OCI-LY7 (cell line): ENCODE measurements around the gene CD81. TPM values are rescaled to one million over a fixed set of nuclear protein-coding genes. Genes with fewer than 3 reads are reported as not detected.

ENCODE experiments used
- BruUV-seq: library from RNA; stranded (reverse); fragments of 400-500 nt; replicated peaks from 2 replicates; lab custom pipeline; 2021; lab: Mats Ljungman, UMichigan
- CTCF ChIA-PET: fragments of 300-600 bp; sonication (Branson Sonifier 250); formaldehyde crosslinking; loops from one replicate; lab custom pipeline; 2022; ENCODE audit warnings: antibody characterized with exemption; ENCODE audit not compliant: unreplicated experiment; lab: Charles Lee
- POLR2A ChIA-PET: fragments of 300-600 bp; sonication (Branson Sonifier 250); formaldehyde crosslinking; loops from one replicate; lab custom pipeline; 2022; ENCODE audit warnings: antibody characterized with exemption; lab: Charles Lee
- DNase-seq: peaks from one replicate; pipeline ENCODE4 v3.0.0-alpha.2; 2015; ENCODE audit warnings: low spot score
- H2AFZ ChIP-seq: fragments of 200-600 bp; sonication (generic), shearing (Covaris generic); 2 replicates; pipeline ENCODE4 v1.6.1; 2014; ENCODE audit warnings: mild to moderate bottlenecking, antibody characterized with exemption, low read length, moderate library complexity
- H3K27ac ChIP-seq: fragments of 200-600 bp; sonication (generic); 2 replicates; pipeline ENCODE4 v1.5.1; 2014; ENCODE audit warnings: mixed run types, low read depth, mild to moderate bottlenecking, moderate library complexity, low read length, inconsistent platforms; ENCODE audit not compliant: poor library complexity, severe bottlenecking
- H3K36me3 ChIP-seq: fragments of 200-600 bp; sonication (generic); 2 replicates; pipeline ENCODE4 v1.6.1; 2014; ENCODE audit warnings: mild to moderate bottlenecking, antibody characterized with exemption, low read length, moderate library complexity, mixed read lengths; ENCODE audit not compliant: insufficient read depth
- H3K4me1 ChIP-seq: fragments of 200-600 bp; sonication (generic); 2 replicates; pipeline ENCODE4 v1.5.1; 2014; ENCODE audit warnings: mild to moderate bottlenecking, low read length; ENCODE audit not compliant: insufficient read depth, poor library complexity, severe bottlenecking
- H3K4me2 ChIP-seq: fragments of 200-600 bp; sonication (generic); 2 replicates; pipeline ENCODE4 v1.6.1; 2014; ENCODE audit warnings: mild to moderate bottlenecking, low read length
- H3K4me3 ChIP-seq: fragments of 200-600 bp; sonication (generic); 2 replicates; pipeline ENCODE4 v1.5.1; 2014; ENCODE audit warnings: mild to moderate bottlenecking, low read depth, low read length; ENCODE audit not compliant: poor library complexity, severe bottlenecking
- H3K79me2 ChIP-seq: fragments of 200-600 bp; sonication (generic); 2 replicates; pipeline ENCODE4 v1.6.1; 2016; ENCODE audit warnings: low read depth, mild to moderate bottlenecking, low read length, moderate library complexity, mixed read lengths; ENCODE audit not compliant: insufficient read depth
- H3K9me2 ChIP-seq: fragments of 200-600 bp; sonication (generic); 2 replicates; pipeline ENCODE4 v1.6.1; 2016; ENCODE audit warnings: mild to moderate bottlenecking, low read length, mixed read lengths; ENCODE audit not compliant: insufficient read depth
- H3K9me3 ChIP-seq: fragments of 200-600 bp; sonication (generic); 2 replicates; pipeline ENCODE4 v1.6.1; 2014; ENCODE audit warnings: mild to moderate bottlenecking, mixed run types, low read length, mixed read lengths
- H4K20me1 ChIP-seq: fragments of 200-600 bp; sonication (generic); 2 replicates; pipeline ENCODE4 v1.6.1; 2014; ENCODE audit warnings: mild to moderate bottlenecking, antibody characterized with exemption, low read length, moderate library complexity, mixed read lengths; ENCODE audit not compliant: insufficient read depth
- CTCF ChIP-seq: fragments of 200-600 bp; sonication (generic); conservative IDR thresholded peaks from 2 replicates; pipeline ENCODE4 v1.5.1; 2014; ENCODE audit warnings: mild to moderate bottlenecking, antibody characterized with exemption, low read length, moderate library complexity, mixed read lengths
- EZH2phosphoT487 ChIP-seq: fragments of 200-600 bp; sonication (generic); IDR thresholded peaks from 2 replicates; pipeline ENCODE4 v1.6.1; 2018; ENCODE audit warnings: low read depth, borderline replicate concordance, mild to moderate bottlenecking, mixed run types, antibody characterized with exemption, low read length, moderate library complexity, mixed read lengths
- intact Hi-C: fragments of 100-400 bp; cut with micrococcal nuclease; formaldehyde crosslinking; loops from one replicate; pipeline ENCODE4 v1.10.0; 2022; ENCODE audit not compliant: unreplicated experiment
- total RNA-seq, 2 experiments: library from RNA; depleted of rRNA in 1 of 2; stranded (reverse); fragments of >200 nt in 1 of 2; shearing (Covaris generic) in 1 of 2; gene quantifications; 2 replicates each; pipeline ENCODE4 v1.2.3, GENCODE V29; 2014 to 2022

The CD81 gene
- total RNA-seq, 2 experiments from 2014 or later, result 290 to 343 TPM

GRCh38 chr11:2406451-2406850 is 29.3 kb downstream of the CD81 start:
- no TSS peak for BruUV-seq
- CTCF ChIA-PET, result no interaction called here
- no peak overlapping the region for H2AFZ ChIP-seq
- H3K4me1 ChIP-seq, result peaks cover 5% of the 10 kb centered on the region
- H3K9me2 ChIP-seq, result no peaks in the 10 kb centered on the region
- intact Hi-C loops, result no loop called here
- peaks cover 28% of the 10 kb centered on the region; the same call in 1 of the 2 replicates for H3K36me3 ChIP-seq
- no peak for DNase-seq
- POLR2A ChIA-PET, result no interaction called here
- TF ChIP-seq CTCF, result no peak
- TF ChIP-seq EZH2phosphoT487, result no peak
- no peak overlapping the region for H3K4me2 ChIP-seq
- H3K27ac ChIP-seq, result no peak overlapping the region
- H3K4me3 ChIP-seq, result no peak overlapping the region
- peaks cover 9% of the 10 kb centered on the region for H3K79me2 ChIP-seq
- H3K9me3 ChIP-seq, result no peaks in the 10 kb centered on the region
- no peaks in the 10 kb centered on the region for H4K20me1 ChIP-seq

GRCh38 chr11:2406878-2407410 is 29.8 kb downstream of the CD81 start:
- DNase-seq, result no peak
- BruUV-seq, result no TSS peak

More at GRCh38 chr11:2406878-2407410, 29.8 kb downstream of the CD81 start:
- H3K9me3 ChIP-seq, result no peaks in the 10 kb centered on the region
- H3K9me2 ChIP-seq, result no peaks in the 10 kb centered on the region
- H4K20me1 ChIP-seq, result no peaks in the 10 kb centered on the region
- intact Hi-C loops, result no loop called here
- TF ChIP-seq EZH2phosphoT487, result no peak
- TF ChIP-seq CTCF, result no peak
- no peak overlapping the region for H3K4me3 ChIP-seq
- CTCF ChIA-PET, result no interaction called here
- no peak overlapping the region for H3K27ac ChIP-seq
- H2AFZ ChIP-seq, result no peak overlapping the region
- H3K4me1 ChIP-seq, result peaks cover under 1% of the 10 kb centered on the region
- POLR2A ChIA-PET, result no interaction called here
- H3K36me3 ChIP-seq, result peaks cover 27% of the 10 kb centered on the region; the same call in 1 of the 2 replicates
- no peak overlapping the region for H3K4me2 ChIP-seq
- H3K79me2 ChIP-seq, result peaks cover 4% of the 10 kb centered on the region; the same call in 1 of the 2 replicates
